HG03558 (cell line): ENCODE data around the gene EIF5.

ENCODE experiments used
- ATAC-seq: cut with Tn5 transposase; IDR thresholded peaks from one replicate; pipeline ENCODE4 v1.9.1; 2021; ENCODE audit warnings: moderate number of reproducible peaks; ENCODE audit not compliant: unreplicated experiment; ENCODE audit errors: extremely low read depth

The EIF5 gene

DNA sequence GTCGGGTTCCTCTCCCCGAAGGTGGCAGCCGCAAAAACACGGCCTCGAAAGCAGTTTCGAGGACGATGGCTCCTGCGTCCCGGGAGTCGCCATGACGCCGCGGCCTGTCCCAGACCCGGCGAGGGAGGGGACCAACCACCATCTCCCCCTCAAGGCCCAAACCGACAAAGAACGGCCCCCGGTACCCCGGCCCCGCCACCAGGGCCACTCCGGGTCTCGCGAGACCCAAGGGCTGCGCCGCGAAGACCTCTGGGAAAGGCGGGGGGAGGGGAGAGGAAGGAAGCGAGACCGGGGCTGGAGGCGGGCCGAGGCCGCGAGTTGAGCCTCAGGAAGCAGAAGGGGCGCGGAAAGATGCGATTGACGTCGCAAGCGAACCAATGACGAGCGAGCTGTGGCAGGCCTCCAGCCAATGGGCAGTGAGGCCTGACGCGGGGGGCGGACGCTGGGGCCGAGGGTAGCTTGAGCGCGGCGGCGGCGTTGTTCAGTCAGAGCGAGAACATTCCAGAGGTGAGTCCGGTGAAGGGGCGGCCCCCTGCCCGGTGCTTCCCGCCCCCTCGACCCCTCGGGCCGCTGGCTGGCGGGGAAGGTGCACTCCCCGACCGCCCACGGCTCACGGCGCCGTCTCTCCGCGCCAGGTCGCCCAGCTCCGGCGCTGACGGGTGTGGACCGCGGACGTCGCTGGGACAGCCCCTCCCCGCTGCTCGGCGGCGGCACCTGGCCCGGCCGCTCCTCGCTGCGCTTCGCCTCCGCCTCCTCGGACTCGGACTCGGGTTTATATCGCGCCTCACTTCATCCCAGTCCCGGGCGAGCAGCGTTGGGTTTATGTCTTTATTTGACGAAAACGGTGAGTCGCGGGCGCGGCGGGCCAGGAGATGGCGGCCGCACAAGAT lies at the start of gene EIF5:
TSS of gene EIF5 (plus strand) at position 484 of the 890 bp plus-strand sequence. CDS start 1,624 bp downstream, outside the sequence.
- ATAC-seq: peak; percentile 77

DNA sequence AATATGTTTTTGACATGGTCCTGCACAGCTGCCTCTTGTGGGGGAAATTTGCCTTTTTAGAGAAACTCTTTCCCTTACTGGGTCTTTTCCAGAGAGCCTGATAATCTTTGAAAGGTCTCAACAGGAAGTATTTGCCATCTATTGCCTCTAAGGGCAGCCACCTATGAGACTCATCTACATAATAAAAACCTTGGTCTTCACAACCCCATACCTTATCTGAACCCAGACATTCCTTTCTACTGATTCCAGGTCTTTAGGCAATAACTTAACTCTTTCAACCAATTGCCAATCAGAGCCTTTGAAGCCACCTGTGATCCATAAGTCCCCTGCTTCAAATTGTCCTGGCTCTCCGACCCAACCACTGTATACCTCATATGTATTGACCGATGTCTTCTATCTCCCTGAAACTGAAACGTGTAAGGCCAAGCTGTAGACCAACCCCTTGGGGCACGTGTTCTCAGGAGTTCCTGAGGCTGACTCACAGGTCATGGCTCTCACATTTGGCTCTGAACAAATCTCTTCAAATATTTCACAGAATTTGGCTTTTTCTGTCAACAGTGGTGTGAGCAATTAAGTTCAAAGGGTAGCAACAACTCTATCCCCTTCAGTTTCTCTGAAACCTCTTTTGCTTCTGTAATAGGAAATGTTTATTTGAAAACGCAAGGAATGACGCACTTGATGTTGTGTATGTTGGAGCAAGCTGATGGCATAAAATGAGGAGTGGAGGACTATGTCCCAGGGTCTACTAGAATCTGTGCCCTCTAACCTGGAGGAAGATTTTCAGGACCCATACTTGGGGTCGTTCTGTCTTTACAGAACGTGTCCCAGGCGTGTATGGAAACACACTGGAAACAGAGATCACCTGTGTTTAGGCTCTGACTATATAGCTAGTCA lies 49.2 kb upstream of the EIF5 start:
- ATAC-seq: no peak

DNA sequence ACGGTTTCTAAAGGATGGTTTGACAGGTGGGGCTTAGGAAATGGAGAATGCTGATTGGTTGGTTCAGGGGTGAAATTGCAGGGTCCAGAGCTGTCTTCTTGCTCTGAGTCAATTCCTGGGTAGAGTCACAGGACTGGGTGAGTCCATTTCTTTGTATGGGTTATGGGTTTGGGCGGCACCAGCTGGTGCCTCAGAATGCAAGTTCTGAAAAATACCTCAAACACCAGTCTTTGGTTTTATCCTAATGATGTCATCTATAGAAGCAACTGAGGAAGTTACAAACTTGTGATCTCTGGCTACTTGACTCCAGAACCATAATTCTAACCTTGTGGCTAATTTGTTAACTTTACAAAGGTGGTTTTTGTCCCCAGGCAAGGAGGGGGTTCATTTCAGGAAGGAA lies 47.6 kb upstream of the EIF5 start:
- no peak for ATAC-seq

DNA sequence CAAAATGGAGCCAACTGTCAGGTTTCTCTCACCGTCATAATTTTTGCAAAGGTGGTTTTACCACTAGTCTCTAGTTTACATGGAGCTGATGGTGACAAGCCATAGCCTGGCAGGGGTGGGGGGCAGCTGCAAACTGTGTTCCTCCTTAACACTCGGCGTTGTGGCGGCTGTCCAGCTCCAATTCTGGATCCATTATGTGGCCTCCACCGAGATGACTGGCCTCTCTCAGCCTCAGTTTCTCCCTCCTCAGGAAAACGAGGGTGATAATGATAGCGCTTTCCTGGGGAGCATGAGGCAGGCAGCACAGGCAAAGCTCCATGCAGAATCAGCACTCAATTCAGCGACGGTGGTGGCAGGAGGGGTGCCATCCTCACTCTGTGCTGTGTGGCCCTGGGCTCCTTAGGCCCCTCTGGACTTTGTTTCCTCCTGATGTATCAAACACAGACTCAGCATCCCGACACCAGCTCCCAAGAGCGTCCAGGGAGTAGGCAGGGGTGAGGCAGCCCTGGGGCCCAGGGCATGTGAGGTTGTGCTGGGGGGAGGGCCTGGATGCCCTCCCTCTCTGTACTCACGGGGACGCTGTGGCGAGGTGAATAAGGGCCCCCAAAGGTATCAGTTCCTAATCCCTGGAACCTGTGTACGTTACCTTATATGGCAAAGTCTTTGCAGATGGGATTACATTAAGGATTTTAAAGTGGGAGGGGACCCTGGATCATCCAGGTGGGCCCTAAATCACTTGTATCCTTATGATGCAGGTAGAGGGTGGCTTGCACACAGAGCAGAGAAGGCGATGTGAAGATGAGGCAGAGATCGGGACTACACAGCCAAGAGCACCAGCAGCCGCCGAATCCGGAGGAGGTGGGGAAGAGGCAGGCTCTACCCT lies 46.8 kb upstream of the EIF5 start:
- ATAC-seq: no peak

DNA sequence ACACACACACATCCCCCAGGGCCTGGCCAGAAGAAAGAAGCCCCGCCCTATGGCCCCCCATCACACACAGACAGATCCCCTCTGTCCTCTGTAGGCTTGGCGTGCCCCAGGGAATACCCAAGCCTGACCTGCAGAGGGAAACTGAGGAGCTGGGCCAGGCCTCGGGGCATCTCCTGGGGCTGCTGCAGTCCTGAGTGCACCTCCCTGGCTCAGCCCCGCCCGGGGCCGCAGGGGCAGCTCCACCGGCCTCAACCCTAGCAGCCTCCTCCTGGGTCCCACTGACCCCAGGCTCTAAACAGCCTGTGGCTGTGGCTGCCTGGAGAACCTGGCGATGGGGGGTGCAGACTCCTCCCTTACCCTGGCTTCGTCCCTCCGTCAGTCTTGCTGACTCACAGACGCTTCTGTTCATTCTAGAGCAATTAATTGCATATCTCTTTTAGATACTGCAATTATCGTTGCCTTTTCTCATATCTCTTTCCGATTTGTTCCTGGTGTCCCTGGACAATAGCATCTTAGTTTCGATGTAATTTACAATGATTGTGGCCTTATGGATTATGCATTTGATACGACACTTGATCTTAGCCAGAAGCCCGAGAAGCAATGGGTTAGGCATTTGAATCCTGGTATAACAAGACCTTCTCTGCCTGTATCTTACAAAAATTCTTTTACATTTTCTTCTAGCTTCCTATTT lies 45.8 kb upstream of the EIF5 start:
- ATAC-seq: no peak

DNA sequence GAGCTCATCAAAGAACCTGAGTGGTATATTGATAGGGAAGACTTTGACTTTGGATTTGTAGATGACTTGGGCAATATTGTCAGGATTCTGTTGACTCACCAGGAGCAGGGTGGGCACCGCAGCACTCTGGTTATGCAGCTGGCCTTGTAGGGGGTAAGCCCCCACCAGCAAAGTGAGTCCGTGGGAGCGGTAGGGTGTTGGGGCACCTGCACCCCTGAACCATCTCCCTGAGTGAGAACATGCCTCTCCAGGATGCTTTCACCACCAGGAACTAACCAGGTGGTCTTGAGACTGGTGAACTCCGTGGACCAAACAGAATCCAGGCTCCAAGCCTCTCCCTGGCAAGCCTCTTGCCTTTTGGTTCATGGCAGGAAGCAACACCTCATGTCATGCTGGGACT lies 44.0 kb upstream of the EIF5 start:
- ATAC-seq: no peak

DNA sequence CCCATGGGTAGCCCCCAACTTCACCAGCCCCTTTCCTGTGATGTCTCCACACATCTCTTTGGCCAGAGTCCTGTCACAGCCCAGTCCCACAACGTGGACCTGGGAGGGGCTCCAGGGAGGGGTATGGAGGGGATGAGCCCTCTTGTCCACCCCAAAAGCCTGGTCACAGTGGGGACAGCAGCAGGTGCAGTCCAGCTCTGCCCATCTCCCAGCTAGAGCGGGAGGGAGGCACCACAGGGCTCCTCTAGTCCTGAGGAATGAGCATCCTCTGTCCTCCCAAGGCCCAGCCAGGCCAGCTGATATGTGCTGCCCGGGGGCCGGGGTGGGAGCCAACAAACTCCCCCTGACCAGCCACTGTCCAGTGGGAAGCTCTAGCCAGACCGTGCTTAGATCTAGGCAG lies 43.5 kb upstream of the EIF5 start:
- ATAC-seq: no peak

GRCh38 chr14:103290961-103291360 lies 43.1 kb upstream of the EIF5 start:
- no peak for ATAC-seq

- no peak for ATAC-seq
Measured at GRCh38 chr14:103292426-103293374, 41.3 kb upstream of the EIF5 start.

DNA sequence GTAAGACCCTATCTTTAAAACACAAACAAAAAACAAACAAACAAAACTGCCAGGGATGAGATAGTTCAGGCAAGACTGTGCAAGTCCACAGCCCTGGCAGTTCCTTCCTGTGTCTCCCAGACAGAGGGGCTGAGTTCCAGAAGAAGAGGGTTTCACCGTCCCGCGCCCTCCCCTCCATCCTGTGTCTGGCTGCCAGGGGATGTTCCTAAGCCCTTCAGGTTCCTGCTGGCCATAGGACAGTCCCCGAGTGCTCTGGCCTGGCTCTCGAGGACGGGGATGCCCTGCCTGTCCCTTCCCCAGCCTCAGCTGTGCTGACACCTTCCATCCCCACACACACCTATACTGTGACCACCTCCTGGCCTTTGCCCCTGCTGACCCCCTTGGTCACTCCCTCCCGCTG lies 40.6 kb upstream of the EIF5 start:
- ATAC-seq: no peak

GRCh38 chr14:103294091-103294490 lies 39.9 kb upstream of the EIF5 start:
- ATAC-seq: no peak

- ATAC-seq: no peak
Measured at GRCh38 chr14:103296007-103296406, 38.0 kb upstream of the EIF5 start.

DNA sequence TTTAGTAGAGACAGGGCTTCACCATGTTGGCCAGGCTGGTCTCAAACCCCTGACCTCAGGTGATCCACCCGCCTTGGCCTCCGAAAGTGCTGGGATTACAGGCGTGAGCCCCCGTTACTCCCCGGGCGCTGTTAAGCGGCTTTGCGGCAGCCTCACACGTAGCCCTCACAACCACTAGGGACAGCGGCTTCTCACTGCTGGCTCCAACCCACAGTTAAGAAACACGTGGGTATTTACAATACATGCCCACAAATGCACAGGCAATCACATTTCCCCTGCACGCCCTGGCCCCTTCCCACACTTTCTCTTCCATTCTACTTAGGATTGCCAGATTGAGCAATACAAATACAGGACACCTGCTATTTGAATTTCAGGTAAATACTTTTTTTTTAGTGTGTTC lies 37.0 kb upstream of the EIF5 start:
- ATAC-seq: no peak

DNA sequence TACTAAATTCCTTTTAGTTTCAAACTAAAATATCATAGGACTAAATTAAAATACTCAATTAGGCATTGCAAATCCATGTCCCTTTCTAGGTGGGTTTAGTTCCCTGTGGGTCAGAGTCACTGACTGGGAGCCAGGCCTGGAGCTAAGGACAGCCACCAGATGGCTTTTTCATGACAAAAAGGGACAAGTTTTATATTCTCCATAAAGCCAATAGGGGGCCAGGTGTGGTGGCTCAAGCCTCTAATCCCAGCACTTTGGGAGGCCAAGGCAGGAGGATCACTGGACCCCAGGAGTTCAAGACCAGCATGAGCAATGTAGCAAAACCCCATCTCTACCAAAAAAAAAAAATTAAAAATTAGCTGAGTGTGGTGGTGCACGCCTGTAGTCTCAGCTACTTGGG lies 35.4 kb upstream of the EIF5 start:
- ATAC-seq: no peak

GRCh38 chr14:103301512-103302354 lies 32.3 kb upstream of the EIF5 start:
- ATAC-seq: no peak

DNA sequence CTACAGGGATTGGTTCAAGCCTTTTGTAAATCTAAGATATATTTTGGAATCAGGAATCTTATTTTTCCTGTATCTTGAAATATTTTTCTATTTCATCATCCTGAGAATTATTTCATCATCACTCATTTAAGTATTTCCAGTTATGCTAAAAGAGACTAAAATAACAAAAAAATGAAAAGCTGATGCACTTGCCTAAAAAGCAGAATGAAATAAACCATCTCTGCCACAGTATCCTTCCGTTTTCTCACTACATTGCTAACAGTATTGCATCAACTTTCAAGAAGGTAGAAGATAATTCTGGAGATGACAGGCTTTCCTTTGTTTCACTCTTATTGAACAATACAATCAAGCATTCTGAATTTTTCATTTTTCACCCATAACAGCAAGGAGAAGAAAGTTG lies 31.1 kb upstream of the EIF5 start:
- ATAC-seq: no peak

DNA sequence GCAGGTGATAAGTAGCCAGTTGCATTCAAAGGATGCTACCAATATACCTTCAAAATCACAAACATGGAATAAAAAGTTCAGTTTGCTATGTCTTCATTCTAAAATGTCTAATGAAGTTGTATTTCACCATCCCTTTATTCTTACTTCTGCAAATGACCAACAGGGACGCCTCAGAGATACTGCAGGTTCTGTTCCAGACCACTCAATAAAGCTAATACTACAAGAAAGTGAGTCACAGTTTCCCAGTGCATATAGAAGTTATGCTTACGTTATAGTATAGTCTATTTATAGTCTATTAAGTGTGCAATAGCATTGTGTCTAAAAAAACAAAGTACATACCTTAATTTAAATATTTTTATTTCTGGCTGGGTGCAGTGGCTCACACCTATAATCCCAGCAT lies 29.3 kb upstream of the EIF5 start:
- no peak for ATAC-seq
